SK-N-SH (cell line): ENCODE data around the gene ITSN2.

Experiments used
- CTCF ChIP-seq: fragments of 200-600 bp; sonication (generic); IDR thresholded peaks from 2 replicates; pipeline ENCODE4 v1.6.1; 2017; ENCODE audit warnings: antibody characterized with exemption, mild to moderate bottlenecking, moderate library complexity
- EP300 ChIP-seq, 2 experiments: IDR thresholded peaks; 2 replicates each; pipeline versions ENCODE4 v1.4.0 to v1.6.1; 2012; ENCODE audit warnings: borderline replicate concordance in 1 of 2, low read depth in 1 of 2, low read length in 1 of 2
- FOXJ3 ChIP-seq: sonication (generic); formaldehyde crosslinking; IDR thresholded peaks from 2 replicates; pipeline ENCODE4 v1.5.1; 2020; ENCODE audit warnings: mild to moderate bottlenecking, missing genetic modification reagents
- NFIC ChIP-seq: IDR thresholded peaks from 2 replicates; pipeline ENCODE4 v1.4.0; 2012; ENCODE audit warnings: borderline replicate concordance
- ZBTB33 ChIP-seq: IDR thresholded peaks from 2 replicates; pipeline ENCODE4 v1.4.0; 2012; ENCODE audit warnings: low read depth, borderline replicate concordance

- TF ChIP-seq ZBTB33 = no peak
- no peak for TF ChIP-seq CTCF
- TF ChIP-seq EP300 (IDR thresholded peaks at IDR 0.05; ENCODE audit: borderline replicate concordance in 1 of 2, low read depth in 1 of 2, low read length in 1 of 2) = no peak
- no peak for TF ChIP-seq NFIC
- TF ChIP-seq FOXJ3 (CRISPR knock-in tag) = no peak
These were observed 39.3 kb upstream of the ITSN2 start for GRCh38 chr2:24399434-24400206.
